ENCODE measurements around the gene HTRA2.

GRCh38 chr2:74528600-74529356, 955 bp upstream of the HTRA2 start:
- TF ChIP-seq POLR2A (IDR thresholded peaks at IDR 0.05) (no peak), CTCF (IDR thresholded peaks at IDR 0.05) (no peak)
